HepG2 (cell line): Measurements from ENCODE around the gene ST6GALNAC2. TPM values are rescaled to one million over a fixed set of nuclear protein-coding genes. Genes with fewer than 3 reads are reported as not detected.

ENCODE experiments used
- AHR ChIP-seq: IDR thresholded peaks from 2 replicates; pipeline ENCODE4 v1.6.1; 2018; ENCODE audit warnings: missing genetic modification reagents, missing compliant biosample characterization
- CHD2 ChIP-seq: IDR thresholded peaks from 2 replicates; pipeline ENCODE4 v1.6.1; 2011; ENCODE audit warnings: low read depth, low read length, improper control_type of control experiment
- CHD4 ChIP-seq: fragments of 200-600 bp; sonication (generic); IDR thresholded peaks from 2 replicates; pipeline ENCODE4 v1.7.0; 2017; ENCODE audit warnings: mild to moderate bottlenecking, low read length, borderline replicate concordance
- DZIP1 ChIP-seq: sonication (generic); formaldehyde crosslinking; IDR thresholded peaks from 2 replicates; pipeline ENCODE4 v1.5.0; 2020; ENCODE audit warnings: mild to moderate bottlenecking, missing genetic modification reagents
- GLMP ChIP-seq: sonication (generic); formaldehyde crosslinking; IDR thresholded peaks from 2 replicates; pipeline ENCODE4 v1.9.0; 2021; ENCODE audit warnings: missing genetic modification reagents, mild to moderate bottlenecking, borderline replicate concordance
- GMEB1 ChIP-seq: sonication (generic); formaldehyde crosslinking; IDR thresholded peaks from 2 replicates; pipeline ENCODE4 v1.5.1; 2020; ENCODE audit warnings: missing genetic modification reagents, mild to moderate bottlenecking, borderline replicate concordance
- PAWR ChIP-seq: sonication (generic); formaldehyde crosslinking; IDR thresholded peaks from 2 replicates; pipeline ENCODE4 v1.4.0; 2020; ENCODE audit warnings: missing genetic modification reagents, mild to moderate bottlenecking, borderline replicate concordance
- PHF21A ChIP-seq: sonication (generic); formaldehyde crosslinking; IDR thresholded peaks from 2 replicates; pipeline ENCODE4 v1.5.0; 2020; ENCODE audit warnings: mild to moderate bottlenecking, missing genetic modification reagents
- RBM22 ChIP-seq: fragments of 200-400 bp; formaldehyde crosslinking; optimal IDR thresholded peaks from 2 replicates; pipeline ENCODE3; 2017; ENCODE audit warnings: mild to moderate bottlenecking, low read length, moderate library complexity
- TBP ChIP-seq: sonication (generic); formaldehyde crosslinking; IDR thresholded peaks from 2 replicates; pipeline ENCODE4 v1.5.0; 2020; ENCODE audit warnings: missing genetic modification reagents
- THAP9 ChIP-seq: sonication (generic); formaldehyde crosslinking; IDR thresholded peaks from 2 replicates; pipeline ENCODE4; 2020; ENCODE audit warnings: missing genetic modification reagents, mild to moderate bottlenecking, borderline replicate concordance
- ZBTB33 ChIP-seq: sonication (generic); formaldehyde crosslinking; IDR thresholded peaks from 2 replicates; pipeline ENCODE4 v1.4.0; 2020; ENCODE audit warnings: missing genetic modification reagents
- ZFP82 ChIP-seq: sonication (generic); formaldehyde crosslinking; IDR thresholded peaks from 2 replicates; pipeline ENCODE4 v1.5.1; 2020; ENCODE audit warnings: mild to moderate bottlenecking, missing genetic modification reagents, borderline replicate concordance
- ZNF30 ChIP-seq: sonication (generic); formaldehyde crosslinking; IDR thresholded peaks from 2 replicates; pipeline ENCODE4 v1.5.0; 2020; ENCODE audit warnings: mild to moderate bottlenecking, missing genetic modification reagents
- ZNF549 ChIP-seq: sonication (generic); formaldehyde crosslinking; IDR thresholded peaks from 2 replicates; pipeline ENCODE4 v1.5.0; 2020; ENCODE audit warnings: missing genetic modification reagents
- ZNF567 ChIP-seq: sonication (generic); formaldehyde crosslinking; IDR thresholded peaks from 2 replicates; pipeline ENCODE4 v1.8.1; 2023; ENCODE audit warnings: mild to moderate bottlenecking, missing genetic modification reagents, borderline replicate concordance
- ZNF616 ChIP-seq: sonication (generic); formaldehyde crosslinking; IDR thresholded peaks from 2 replicates; pipeline ENCODE4 v1.5.0; 2020; ENCODE audit warnings: low read depth, mild to moderate bottlenecking, missing genetic modification reagents
- polyA plus RNA-seq, 8 experiments: library from polyadenylated mRNA; depleted of rRNA in 3 of 8; stranded (reverse) in 7 of 8; unstranded in 1 of 8; fragments of >200 nt; fragmentation: Illumina TruSeq in 4 of 8; extraction: Trizol in 4 of 8; gene quantifications; 2 replicates each; pipeline versions ENCODE4 v1.2.1 to v1.2.3, GENCODE V29; 2011 to 2016; ENCODE audit warnings: low read depth in 4 of 8, missing spikeins in 1 of 8, mixed read lengths in 1 of 8; ENCODE audit not compliant: insufficient read depth in 1 of 8
- total RNA-seq, 5 experiments: library from RNA; depleted of rRNA; stranded (reverse); fragments of >200 nt; fragmentation: Illumina TruSeq; extraction: Trizol; gene quantifications; 2 replicates each; pipeline ENCODE4 v1.2.3, GENCODE V29; 2016; ENCODE audit warnings: low read depth in 1 of 5

The ST6GALNAC2 gene
- total and polyA plus RNA-seq, 2 of the 13 experiments (the other 11 are each of a cell fraction or from before 2014, with no cell fraction given) = 0.12 to 0.49 TPM

GRCh38 chr17:76569607-76570279 is 15.9 kb downstream of the ST6GALNAC2 start (continued):
- TF ChIP-seq DZIP1 (no peak), RBM22 (no peak), ZFP82 (CRISPR knock-in tag) (no peak), ZNF616 (CRISPR knock-in tag) (no peak), PAWR (CRISPR knock-in tag) (no peak), PHF21A (CRISPR knock-in tag) (peak; percentile 29; the same call in 1 of the 2 replicates), ZNF30 (CRISPR knock-in tag) (no peak), THAP9 (CRISPR knock-in tag) (no peak), ZBTB33 (0 out of 2 replicates have a peak, but pooled peaks have one; percentile 39), GLMP (CRISPR knock-in tag) (no peak), CHD2 (no peak), TBP (no peak), AHR (CRISPR knock-in tag) (0 out of 2 replicates have a peak, but pooled peaks have one; percentile 51), GMEB1 (CRISPR knock-in tag) (no peak), ZNF549 (CRISPR knock-in tag) (no peak), CHD4 (no peak), ZNF567 (CRISPR knock-in tag) (0 out of 2 replicates have a peak, but pooled peaks have one; percentile 27)
